ENCODE data around the gene RASSF1. TPM values are rescaled to one million over a fixed set of nuclear protein-coding genes. Genes with fewer than 3 reads are reported as not detected.

Gene RASSF1
- total and polyA plus RNA-seq, 2 of the 8 experiments (the other 6 are each of a cell fraction or from before 2014, with no cell fraction given) = 10.3 to 15.7 TPM

DNA sequence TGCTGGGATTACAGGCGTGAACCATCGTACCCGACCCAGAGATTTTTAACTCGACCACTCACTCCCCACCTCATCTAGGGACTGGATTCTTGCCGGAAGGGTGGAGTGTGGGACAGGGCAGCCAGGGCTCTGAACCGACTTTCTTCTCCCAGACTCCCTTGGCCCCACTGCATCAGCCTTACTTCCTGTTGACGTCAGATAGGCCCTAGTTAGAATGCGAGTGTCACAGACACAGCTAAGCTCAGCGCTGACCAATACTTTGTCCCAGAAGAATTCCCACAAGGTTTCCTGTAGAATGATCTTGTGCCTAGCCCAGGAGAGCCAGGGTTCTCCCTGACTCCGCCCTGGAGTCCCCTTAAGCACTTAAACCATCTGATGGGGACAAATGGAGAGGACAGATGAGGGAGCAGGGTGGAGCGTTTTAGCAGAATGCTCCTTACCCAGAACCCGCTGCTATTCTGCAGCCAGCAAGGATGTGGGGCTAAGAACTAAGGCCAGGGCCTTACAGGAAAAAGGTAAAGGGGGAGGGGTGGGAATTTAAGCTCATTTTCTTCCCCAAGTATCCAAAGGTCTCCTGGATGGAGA, 6.8 kb downstream of the RASSF1 start (continued):
- TF ChIP-seq SIRT6 (IDR thresholded peaks at IDR 0.05; ENCODE audit: low read length) (no peak), MAX (IDR thresholded peaks at IDR 0.05) (no peak), PHF8 (conservative IDR thresholded peaks at IDR 0.05; ENCODE audit: low read depth, low read length) (no peak), TAF7 (optimal IDR thresholded peaks at IDR 0.05; ENCODE audit: borderline replicate concordance, low read depth, low read length) (no peak), SP4 (IDR thresholded peaks at IDR 0.05; ENCODE audit: low read length) (no peak), SP1 (IDR thresholded peaks at IDR 0.05; ENCODE audit: low read depth, low read length) (no peak), SAP30 (IDR thresholded peaks at IDR 0.05; ENCODE audit: insufficient read depth, insufficient replicate concordance, low read length) (no peak)
- TF ChIP-seq, protein P1, sequence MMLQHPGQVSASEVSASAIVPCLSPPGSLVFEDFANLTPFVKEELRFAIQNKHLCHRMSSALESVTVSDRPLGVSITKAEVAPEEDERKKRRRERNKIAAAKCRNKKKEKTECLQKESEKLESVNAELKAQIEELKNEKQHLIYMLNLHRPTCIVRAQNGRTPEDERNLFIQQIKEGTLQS (IDR thresholded peaks at IDR 0.05; ENCODE audit: insufficient read depth, low read depth, low read length) = no peak

Measured in H1 (cell line).